Measurements from ENCODE around the gene C1orf74. TPM values are rescaled to one million over a fixed set of nuclear protein-coding genes. Genes with fewer than 3 reads are reported as not detected.

The C1orf74 gene
- total RNA-seq, 3 donors from 2014 or later (not counting 1 experiment from before 2014, with no cell fraction given) = 0.75 to 0.88 (median 0.80) TPM

DNA sequence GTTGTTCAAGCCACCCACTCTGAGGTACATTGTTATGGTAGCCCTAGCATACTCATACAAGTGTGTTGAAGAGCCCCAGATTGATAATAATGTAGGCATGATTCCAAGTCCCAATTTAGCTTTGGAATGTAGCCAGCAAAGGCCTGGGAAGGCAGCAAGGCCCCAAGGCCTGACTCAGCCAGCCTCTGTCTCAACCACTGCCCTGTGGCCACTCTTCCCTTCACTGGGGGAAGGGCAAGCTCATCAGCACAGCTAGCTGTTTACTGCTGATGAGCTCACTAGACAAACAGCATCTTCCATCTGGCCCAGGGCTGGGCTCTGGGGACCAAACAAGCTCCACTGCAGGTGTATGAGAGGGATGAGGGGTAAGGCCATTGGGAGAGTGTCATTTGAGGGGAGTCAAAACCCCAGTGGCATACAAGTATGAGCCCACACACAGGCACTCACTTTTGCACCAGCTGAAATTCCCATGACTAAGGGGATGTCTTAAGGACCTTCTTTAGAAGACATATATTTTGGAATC lies 23.8 kb upstream of the C1orf74 start:
- Histone ChIP-seq H3K36me3 (ENCODE audit: control insufficient read depth, insufficient read depth, low read length) (no peaks in the 10 kb centered on the region), H3K27ac (ENCODE audit: low read length) (no peak overlapping the region), H3K4me3 (ENCODE audit: low read length) (no peak overlapping the region), H3K9me3 (ENCODE audit: control insufficient read depth, insufficient read depth, low read length) (no peaks in the 10 kb centered on the region), H3K27me3 (ENCODE audit: control insufficient read depth, insufficient read depth, low read length) (no peaks in the 10 kb centered on the region), H3K4me1 (ENCODE audit: control insufficient read depth, insufficient read depth, low read length) (peaks cover 13% of the 10 kb centered on the region)
- H3K9me3 Mint-ChIP-seq = no peaks in the 10 kb centered on the region
- H3K4me3 Mint-ChIP-seq = no peak overlapping the region
- H3K4me1 Mint-ChIP-seq = peaks cover 4 to 24% of the 10 kb centered on the region in 2 donors
- TF ChIP-seq, protein P1, sequence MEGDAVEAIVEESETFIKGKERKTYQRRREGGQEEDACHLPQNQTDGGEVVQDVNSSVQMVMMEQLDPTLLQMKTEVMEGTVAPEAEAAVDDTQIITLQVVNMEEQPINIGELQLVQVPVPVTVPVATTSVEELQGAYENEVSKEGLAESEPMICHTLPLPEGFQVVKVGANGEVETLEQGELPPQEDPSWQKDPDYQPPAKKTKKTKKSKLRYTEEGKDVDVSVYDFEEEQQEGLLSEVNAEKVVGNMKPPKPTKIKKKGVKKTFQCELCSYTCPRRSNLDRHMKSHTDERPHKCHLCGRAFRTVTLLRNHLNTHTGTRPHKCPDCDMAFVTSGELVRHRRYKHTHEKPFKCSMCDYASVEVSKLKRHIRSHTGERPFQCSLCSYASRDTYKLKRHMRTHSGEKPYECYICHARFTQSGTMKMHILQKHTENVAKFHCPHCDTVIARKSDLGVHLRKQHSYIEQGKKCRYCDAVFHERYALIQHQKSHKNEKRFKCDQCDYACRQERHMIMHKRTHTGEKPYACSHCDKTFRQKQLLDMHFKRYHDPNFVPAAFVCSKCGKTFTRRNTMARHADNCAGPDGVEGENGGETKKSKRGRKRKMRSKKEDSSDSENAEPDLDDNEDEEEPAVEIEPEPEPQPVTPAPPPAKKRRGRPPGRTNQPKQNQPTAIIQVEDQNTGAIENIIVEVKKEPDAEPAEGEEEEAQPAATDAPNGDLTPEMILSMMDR (IDR thresholded peaks at IDR 0.05) = no peak
- ATAC-seq (no peak), DNase-seq (no peak)
- H3K27ac Mint-ChIP-seq = no peak overlapping the region
- H3K36me3 Mint-ChIP-seq = no peaks in the 10 kb centered on the region
- H3K27me3 Mint-ChIP-seq (ENCODE audit: low read depth in 2 of 2) = peaks cover 0 to 4% of the 10 kb centered on the region in 2 donors
- intact Hi-C loops (cut with micrococcal nuclease) = no loop called here

GRCh38 chr1:209807509-209807908 lies 23.1 kb upstream of the C1orf74 start:
- WGBS (ENCODE audit: insufficient coverage) = 66% methylated on average over 2 of the region's 4 CpGs
- Histone ChIP-seq H3K36me3 (ENCODE audit: control insufficient read depth, insufficient read depth, low read length) (no peaks in the 10 kb centered on the region), H3K4me1 (ENCODE audit: control insufficient read depth, insufficient read depth, low read length) (peaks cover 13% of the 10 kb centered on the region), H3K27me3 (ENCODE audit: control insufficient read depth, insufficient read depth, low read length) (no peaks in the 10 kb centered on the region), H3K4me3 (ENCODE audit: low read length) (no peak overlapping the region), H3K9me3 (ENCODE audit: control insufficient read depth, insufficient read depth, low read length) (no peaks in the 10 kb centered on the region), H3K27ac (ENCODE audit: low read length) (no peak overlapping the region)
- ATAC-seq (no peak), DNase-seq (no peak)
- Mint-ChIP-seq H3K36me3 (no peaks in the 10 kb centered on the region), H3K27me3 (ENCODE audit: low read depth in 2 of 2) (peaks cover 0 to 2% of the 10 kb centered on the region in 2 donors), H3K27ac (no peak overlapping the region), H3K4me1 (peaks cover 4 to 24% of the 10 kb centered on the region in 2 donors), H3K4me3 (no peak overlapping the region), H3K9me3 (no peaks in the 10 kb centered on the region)
- intact Hi-C loops (cut with micrococcal nuclease) = no loop called here
- TF ChIP-seq, protein P1 (IDR thresholded peaks at IDR 0.05) = no peak

DNA sequence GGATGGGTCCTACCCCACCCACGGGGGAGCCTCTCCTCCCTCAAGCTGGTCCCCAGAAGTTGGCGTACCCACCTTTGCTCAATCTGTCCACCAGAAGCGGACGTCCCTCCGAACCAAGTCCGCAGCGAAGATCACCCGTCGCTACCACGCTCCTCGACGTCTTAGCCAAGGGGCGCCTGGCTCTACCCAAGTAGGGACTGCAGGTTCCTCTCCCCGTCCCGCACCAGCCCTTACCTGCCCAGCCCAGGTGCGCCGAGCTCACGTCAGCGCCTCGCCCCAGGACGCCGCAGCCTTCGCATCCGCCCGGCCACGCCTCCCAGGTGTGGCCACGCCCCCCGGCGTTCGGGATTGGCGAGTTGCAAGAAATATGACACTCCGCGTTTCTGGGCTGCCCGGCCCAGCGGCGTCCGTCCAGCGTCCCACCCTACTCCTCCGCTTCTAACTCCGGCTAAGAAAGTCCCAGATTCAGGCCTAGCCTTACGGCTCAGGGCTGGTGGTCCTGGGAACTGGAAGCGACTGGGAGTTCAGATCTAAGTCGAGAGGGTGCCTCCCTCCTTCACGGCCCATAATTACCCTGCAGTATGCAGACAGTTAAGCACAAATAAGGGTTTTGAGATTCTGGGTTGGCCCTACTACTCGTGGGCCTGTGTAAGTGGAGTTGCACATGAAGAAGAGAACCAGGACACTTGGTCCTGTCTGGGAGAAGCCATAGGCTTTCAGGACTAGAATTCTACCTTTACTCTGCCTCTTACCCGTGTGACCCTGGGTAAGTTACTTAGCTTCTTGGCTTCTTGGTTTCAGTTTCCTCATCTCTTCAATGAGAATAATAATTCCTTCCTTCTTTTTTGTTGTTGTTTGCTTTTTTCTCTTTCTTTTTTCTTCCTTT lies 21.8 kb upstream of the C1orf74 start, which contains the start of gene IRF6:
Gene IRF6 (minus strand): TSS at position 268 of the 886 bp plus-strand sequence. CDS start 4,729 bp downstream, outside the sequence.
- ATAC-seq (peak; percentile 95 to 98 (median 97)), DNase-seq (peak; percentile 66 to 73)
- Mint-ChIP-seq H3K27me3 (ENCODE audit: low read depth in 2 of 2) (peaks cover 0 to 5% of the 10 kb centered on the region in 2 donors), H3K4me3 (peak within 1 kb of the TSS; percentile 88), H3K9me3 (no peaks in the 10 kb centered on the region), H3K36me3 (no peaks in the 10 kb centered on the region), H3K4me1 (peaks cover 4 to 24% of the 10 kb centered on the region in 2 donors), H3K27ac (peak within 1 kb of the TSS; percentile 81 to 89)
- Histone ChIP-seq H3K36me3 (ENCODE audit: control insufficient read depth, insufficient read depth, low read length) (no peaks in the 10 kb centered on the region), H3K27ac (ENCODE audit: low read length) (peak within 1 kb of the TSS; percentile 36), H3K9me3 (ENCODE audit: control insufficient read depth, insufficient read depth, low read length) (no peaks in the 10 kb centered on the region), H3K27me3 (ENCODE audit: control insufficient read depth, insufficient read depth, low read length) (no peaks in the 10 kb centered on the region), H3K4me1 (ENCODE audit: control insufficient read depth, insufficient read depth, low read length) (peaks cover 13% of the 10 kb centered on the region), H3K4me3 (ENCODE audit: low read length) (peak within 1 kb of the TSS; percentile 41)
- TF ChIP-seq, protein P1 (IDR thresholded peaks at IDR 0.05) = no peak
- intact Hi-C loops (cut with micrococcal nuclease) = no loop called here
- 8% methylated on average over 45 of the region's 46 CpGs for WGBS (ENCODE audit: insufficient coverage)
